ENCODE data around the gene SLC4A4. TPM values are rescaled to one million over a fixed set of nuclear protein-coding genes. Genes with fewer than 3 reads are reported as not detected.
A peak's percentile ranks its signal among the peaks of the same experiment; 100 is the strongest.

The SLC4A4 gene
- total and polyA plus RNA-seq, 10 of the 15 experiments (the other 5 are each of a cell fraction or from before 2014, with no cell fraction given): 0.05 to 0.44 (median 0.18) TPM

GRCh38 chr4:71604785-71605184, 266.0 kb downstream of the SLC4A4 start (continued):
- peak; percentile 82; the same call in 1 of the 2 replicates for TF ChIP-seq PAX5 (IDR thresholded peaks at IDR 0.05; ENCODE audit: borderline replicate concordance, low read depth, low read length)
- peak; percentile 75 to 87; a peak in 3 of 4 replicates for TF ChIP-seq IKZF2 (IDR thresholded peaks at IDR 0.05)
- TF ChIP-seq MTA2 (IDR thresholded peaks at IDR 0.05; ENCODE audit: low read depth): peak; percentile 85
- TF ChIP-seq HDGF (IDR thresholded peaks at IDR 0.05): no peak
- no peak for TF ChIP-seq ETV6 (conservative IDR thresholded peaks at IDR 0.05 in 1 of 2, IDR thresholded peaks at IDR 0.05 in 1 of 2; ENCODE audit: borderline replicate concordance in 1 of 2, low read depth in 1 of 2)
- no peak for TF ChIP-seq PRDM15 (CRISPR knock-in tag; IDR thresholded peaks at IDR 0.05)
- no peak for TF ChIP-seq SIN3A (IDR thresholded peaks at IDR 0.05; ENCODE audit: low read depth, low read length)
- peak; percentile 47; the same call in 1 of the 2 replicates for TF ChIP-seq MXI1 (IDR thresholded peaks at IDR 0.05; ENCODE audit: low read depth, low read length)
- TF ChIP-seq SPI1 (IDR thresholded peaks at IDR 0.05; ENCODE audit: borderline replicate concordance, insufficient read depth, low read depth, low read length): peak; percentile 98
- 0 out of 2 replicates have a peak, but pooled peaks have one; percentile 51 for TF ChIP-seq CBFB (IDR thresholded peaks at IDR 0.05; ENCODE audit: low read depth)
- TF ChIP-seq RCOR1 (conservative IDR thresholded peaks at IDR 0.05; ENCODE audit: low read depth, low read length): peak; percentile 78; the same call in 1 of the 2 replicates
- no peak for TF ChIP-seq KLF5 (IDR thresholded peaks at IDR 0.05; ENCODE audit: partially characterized antibody)

All from GM12878 (cell line).